Breast epithelium (tissue), 4 donors: ENCODE measurements around the gene RPAP2. TPM values are rescaled to one million over a fixed set of nuclear protein-coding genes. Genes with fewer than 3 reads are reported as not detected.
"Not testable (repeated sequence)": the region's sequence is repeated elsewhere in the genome, so short reads cannot be mapped to it uniquely, and the experiment has no call there.

ENCODE experiments used
- DNase-seq, 2 donors: peaks; one replicate each; pipeline ENCODE4 v3.0.0-alpha.2; 2019; ENCODE audit warnings: low spot score in 2 of 2
- H3K27ac ChIP-seq, 2 donors: fragments of 200-600 bp; sonication (generic) in 1 of 2; one replicate each; pipeline ENCODE4 v1.5.1; 2016 to 2019; ENCODE audit warnings: mild to moderate bottlenecking in 1 of 2
- H3K27me3 ChIP-seq, 2 donors: fragments of 200-600 bp; sonication (generic) in 1 of 2; one replicate each; pipeline versions ENCODE4 v1.5.1 to v1.6.0; 2017 to 2019; ENCODE audit warnings: control low read depth in 1 of 2, mild to moderate bottlenecking in 1 of 2
- H3K36me3 ChIP-seq: fragments of 200-600 bp; one replicate; pipeline ENCODE4 v1.5.1; 2019
- H3K4me1 ChIP-seq, 2 donors: fragments of 200-600 bp; sonication (generic); one replicate each; pipeline ENCODE4 v1.5.1; 2016 to 2019; ENCODE audit warnings: control low read depth in 1 of 2
- H3K4me3 ChIP-seq, 3 donors: fragments of 200-600 bp; sonication (generic); 1 replicate in 2 of 3; 2 replicates in 1 of 3; pipeline ENCODE4 v1.5.1; 2016 to 2019; ENCODE audit warnings: mild to moderate bottlenecking in 3 of 3, moderate library complexity in 2 of 3
- H3K9me3 ChIP-seq, 2 donors: fragments of 200-600 bp; sonication (generic) in 1 of 2; one replicate each; pipeline ENCODE4 v1.5.1; 2016 to 2019; ENCODE audit warnings: control low read depth in 1 of 2
- CTCF ChIP-seq, 3 donors: fragments of 450-650 bp; IDR thresholded peaks; one replicate each; pipeline ENCODE4 v1.5.1; 2016 to 2017; ENCODE audit warnings: antibody characterized with exemption in 3 of 3, mild to moderate bottlenecking in 3 of 3, moderate library complexity in 3 of 3
- POLR2A ChIP-seq: fragments of 450-650 bp; IDR thresholded peaks from one replicate; pipeline ENCODE4 v1.6.1; 2016; ENCODE audit warnings: antibody characterized with exemption, mild to moderate bottlenecking, moderate library complexity
- POLR2AphosphoS5 ChIP-seq, 3 donors: sonication (generic); formaldehyde crosslinking; IDR thresholded peaks; one replicate each; pipeline ENCODE4 v1.6.1; 2017; ENCODE audit warnings: antibody characterized with exemption in 3 of 3
- intact Hi-C: fragments of 100-400 bp; cut with DNase I; formaldehyde crosslinking; loops from one replicate; pipeline ENCODE4 v1.15.1; 2023; ENCODE audit warnings: low total_unique reads
- total RNA-seq, 3 donors: library from RNA; depleted of rRNA; stranded (reverse); fragments of >200 nt; gene quantifications; one replicate each; pipeline ENCODE4 v1.1.0, GENCODE V29; 2016

The RPAP2 gene
- total RNA-seq, 3 donors from 2014 or later = 7.8 to 14.7 (median 12.3) TPM

- Histone ChIP-seq H3K27ac (no peak overlapping the region), H3K27me3 (no peaks in the 10 kb centered on the region), H3K36me3 (no peaks in the 10 kb centered on the region), H3K4me3 (no peak overlapping the region), H3K9me3 (no peaks in the 10 kb centered on the region), H3K4me1 (no peaks in the 10 kb centered on the region)
- TF ChIP-seq POLR2A (no peak), POLR2AphosphoS5 (IDR thresholded peaks at IDR 0.05) (no peak), CTCF (IDR thresholded peaks at IDR 0.05) (no peak)
- DNase-seq = no peak
- intact Hi-C loops = no loop called here
Observed at GRCh38 chr1:92354259-92354658, 55.4 kb downstream of the RPAP2 start.

- intact Hi-C loops = no loop called here
- H3K4me1 ChIP-seq = no peaks in the 10 kb centered on the region
- DNase-seq = no peak
- H3K36me3 ChIP-seq = no peaks in the 10 kb centered on the region
- no peaks in the 10 kb centered on the region for H3K9me3 ChIP-seq
- TF ChIP-seq POLR2A = no peak
- no peak for TF ChIP-seq CTCF (IDR thresholded peaks at IDR 0.05)
- no peak for TF ChIP-seq POLR2AphosphoS5 (IDR thresholded peaks at IDR 0.05)
- H3K4me3 ChIP-seq = no peak overlapping the region
- H3K27ac ChIP-seq = no peak overlapping the region
- H3K27me3 ChIP-seq = no peaks in the 10 kb centered on the region
Observed at GRCh38 chr1:92356956-92357355, 58.1 kb downstream of the RPAP2 start.

GRCh38 chr1:92359382-92359781 is 60.5 kb downstream of the RPAP2 start:
- DNase-seq, H3K4me1 ChIP-seq, H3K27ac ChIP-seq, H3K4me3 ChIP-seq, intact Hi-C loops, H3K27me3 ChIP-seq, H3K9me3 ChIP-seq, H3K36me3 ChIP-seq: not testable (repeated sequence)

GRCh38 chr1:92359986-92360385 is 61.1 kb downstream of the RPAP2 start:
- H3K4me3 ChIP-seq = no peak overlapping the region
- no peaks in the 10 kb centered on the region for H3K36me3 ChIP-seq
- no peaks in the 10 kb centered on the region for H3K9me3 ChIP-seq
- TF ChIP-seq CTCF (IDR thresholded peaks at IDR 0.05) (no peak), POLR2AphosphoS5 (IDR thresholded peaks at IDR 0.05) (no peak), POLR2A (no peak)
- no peak for DNase-seq
- no peaks in the 10 kb centered on the region for H3K4me1 ChIP-seq
- H3K27ac ChIP-seq = no peak overlapping the region
- intact Hi-C loops = no loop called here
- no peaks in the 10 kb centered on the region for H3K27me3 ChIP-seq

- DNase-seq = no peak
- intact Hi-C loops = no loop called here
- no peak overlapping the region for H3K27ac ChIP-seq
- no peaks in the 10 kb centered on the region for H3K9me3 ChIP-seq
- TF ChIP-seq POLR2A = no peak
- no peak for TF ChIP-seq CTCF (IDR thresholded peaks at IDR 0.05)
- TF ChIP-seq POLR2AphosphoS5 (IDR thresholded peaks at IDR 0.05) = no peak
- H3K4me1 ChIP-seq = no peaks in the 10 kb centered on the region
- H3K36me3 ChIP-seq = no peaks in the 10 kb centered on the region
- no peaks in the 10 kb centered on the region for H3K27me3 ChIP-seq
- H3K4me3 ChIP-seq = no peak overlapping the region
Observed at GRCh38 chr1:92362970-92363369, 64.1 kb downstream of the RPAP2 start.

- TF ChIP-seq POLR2A = no peak
- TF ChIP-seq CTCF (IDR thresholded peaks at IDR 0.05) = no peak
- Histone ChIP-seq H3K27me3 (no peaks in the 10 kb centered on the region), H3K4me3 (no peak overlapping the region), H3K27ac (no peak overlapping the region), H3K36me3 (no peaks in the 10 kb centered on the region), H3K9me3 (no peaks in the 10 kb centered on the region), H3K4me1 (no peaks in the 10 kb centered on the region)
- DNase-seq = no peak
- intact Hi-C loops = no loop called here
Observed at GRCh38 chr1:92363401-92363800, 64.5 kb downstream of the RPAP2 start.
